Body of pancreas (tissue), 4 donors: ENCODE measurements around the gene CCDC78. TPM values are rescaled to one million over a fixed set of nuclear protein-coding genes. Genes with fewer than 3 reads are reported as not detected.
A peak's percentile ranks its signal among the peaks of the same experiment; 100 is the strongest.

ENCODE experiments used
- ATAC-seq: fragments of 150-250 bp; one replicate; pipeline ENCODE4 v1.9.1; 2016
- DNase-seq, 4 donors: peaks; one replicate each; pipeline ENCODE4 v3.0.0-alpha.2; 2019
- H3K27ac ChIP-seq, 4 donors: fragments of 200-600 bp; sonication (generic); 1 replicate in 3 of 4; 2 replicates in 1 of 4; pipeline versions ENCODE4 v1.5.1 to v1.6.1; 2016 to 2019; ENCODE audit warnings: mild to moderate bottlenecking in 1 of 4, mixed read lengths in 1 of 4, moderate library complexity in 1 of 4
- H3K27me3 ChIP-seq, 2 donors: fragments of 200-600 bp; sonication (generic); one replicate each; pipeline ENCODE4 v1.6.0; 2016; ENCODE audit warnings: mild to moderate bottlenecking in 1 of 2
- H3K36me3 ChIP-seq, 2 donors: fragments of 200-600 bp; sonication (generic); replicated peaks in 1 of 2; 2 replicates each; pipeline ENCODE4 v1.5.1; 2016; ENCODE audit warnings: low read depth in 2 of 2; ENCODE audit not compliant: insufficient read depth in 1 of 2
- H3K4me1 ChIP-seq: fragments of 200-600 bp; sonication (generic); one replicate; pipeline ENCODE4 v1.6.0; 2016
- H3K4me3 ChIP-seq, 2 donors: fragments of 200-600 bp; sonication (generic); 1 replicate in 1 of 2; 2 replicates in 1 of 2; pipeline ENCODE4 v1.5.1; 2016 to 2019
- H3K9me3 ChIP-seq, 3 donors: fragments of 200-600 bp; sonication (generic); 1 replicate in 2 of 3; 2 replicates in 1 of 3; pipeline ENCODE4 v1.5.1; 2016
- POLR2A ChIP-seq, 3 donors: fragments of 450-650 bp; IDR thresholded peaks; one replicate each; pipeline ENCODE4 v1.6.1; 2016; ENCODE audit warnings: antibody characterized with exemption in 3 of 3, mild to moderate bottlenecking in 2 of 3
- WGBS, 2 donors: methylation state at CpG; one replicate each; pipeline ENCODE4 v1.1.5; 2017; 5-methylcytosine and 5-hydroxymethylcytosine counted together
- intact Hi-C: fragments of 100-400 bp; cut with DNase I; formaldehyde crosslinking; loops from one replicate; pipeline ENCODE4 v1.15.1; 2023
- total RNA-seq, 2 donors: library from RNA; depleted of rRNA; stranded (reverse); fragments of >200 nt; gene quantifications; one replicate each; pipeline ENCODE4 v1.1.0, GENCODE V29; 2016
- TF ChIP-seq, protein P1 (sequence below), 7 experiments: fragments of 450-650 bp in 4 of 7; fragments of 200-600 bp in 3 of 7; sonication (generic) in 3 of 7; IDR thresholded peaks; one replicate each; pipeline ENCODE4 v1.5.1; 2016 to 2019; ENCODE audit warnings: antibody characterized with exemption in 7 of 7

Gene CCDC78
- total RNA-seq, 2 donors from 2014 or later = not detected

GRCh38 chr16:741986-742629 lies 15.9 kb upstream of the CCDC78 start:
- ATAC-seq (no peak), DNase-seq (no peak)
- no peak for TF ChIP-seq POLR2A (IDR thresholded peaks at IDR 0.05)
- TF ChIP-seq, protein P1, sequence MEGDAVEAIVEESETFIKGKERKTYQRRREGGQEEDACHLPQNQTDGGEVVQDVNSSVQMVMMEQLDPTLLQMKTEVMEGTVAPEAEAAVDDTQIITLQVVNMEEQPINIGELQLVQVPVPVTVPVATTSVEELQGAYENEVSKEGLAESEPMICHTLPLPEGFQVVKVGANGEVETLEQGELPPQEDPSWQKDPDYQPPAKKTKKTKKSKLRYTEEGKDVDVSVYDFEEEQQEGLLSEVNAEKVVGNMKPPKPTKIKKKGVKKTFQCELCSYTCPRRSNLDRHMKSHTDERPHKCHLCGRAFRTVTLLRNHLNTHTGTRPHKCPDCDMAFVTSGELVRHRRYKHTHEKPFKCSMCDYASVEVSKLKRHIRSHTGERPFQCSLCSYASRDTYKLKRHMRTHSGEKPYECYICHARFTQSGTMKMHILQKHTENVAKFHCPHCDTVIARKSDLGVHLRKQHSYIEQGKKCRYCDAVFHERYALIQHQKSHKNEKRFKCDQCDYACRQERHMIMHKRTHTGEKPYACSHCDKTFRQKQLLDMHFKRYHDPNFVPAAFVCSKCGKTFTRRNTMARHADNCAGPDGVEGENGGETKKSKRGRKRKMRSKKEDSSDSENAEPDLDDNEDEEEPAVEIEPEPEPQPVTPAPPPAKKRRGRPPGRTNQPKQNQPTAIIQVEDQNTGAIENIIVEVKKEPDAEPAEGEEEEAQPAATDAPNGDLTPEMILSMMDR (IDR thresholded peaks at IDR 0.05) = no peak
- H3K4me3 ChIP-seq = no peak overlapping the region
- intact Hi-C loops = no loop called here
- 76 to 80% methylated on average over 13 to 15 of the region's 15 CpGs for WGBS, 2 donors
- no peaks in the 10 kb centered on the region for H3K27me3 ChIP-seq
- H3K27ac ChIP-seq = no peak overlapping the region
- no peaks in the 10 kb centered on the region for H3K9me3 ChIP-seq
- H3K36me3 ChIP-seq = no peaks in the 10 kb centered on the region
- peaks cover 21% of the 10 kb centered on the region for H3K4me1 ChIP-seq

DNA sequence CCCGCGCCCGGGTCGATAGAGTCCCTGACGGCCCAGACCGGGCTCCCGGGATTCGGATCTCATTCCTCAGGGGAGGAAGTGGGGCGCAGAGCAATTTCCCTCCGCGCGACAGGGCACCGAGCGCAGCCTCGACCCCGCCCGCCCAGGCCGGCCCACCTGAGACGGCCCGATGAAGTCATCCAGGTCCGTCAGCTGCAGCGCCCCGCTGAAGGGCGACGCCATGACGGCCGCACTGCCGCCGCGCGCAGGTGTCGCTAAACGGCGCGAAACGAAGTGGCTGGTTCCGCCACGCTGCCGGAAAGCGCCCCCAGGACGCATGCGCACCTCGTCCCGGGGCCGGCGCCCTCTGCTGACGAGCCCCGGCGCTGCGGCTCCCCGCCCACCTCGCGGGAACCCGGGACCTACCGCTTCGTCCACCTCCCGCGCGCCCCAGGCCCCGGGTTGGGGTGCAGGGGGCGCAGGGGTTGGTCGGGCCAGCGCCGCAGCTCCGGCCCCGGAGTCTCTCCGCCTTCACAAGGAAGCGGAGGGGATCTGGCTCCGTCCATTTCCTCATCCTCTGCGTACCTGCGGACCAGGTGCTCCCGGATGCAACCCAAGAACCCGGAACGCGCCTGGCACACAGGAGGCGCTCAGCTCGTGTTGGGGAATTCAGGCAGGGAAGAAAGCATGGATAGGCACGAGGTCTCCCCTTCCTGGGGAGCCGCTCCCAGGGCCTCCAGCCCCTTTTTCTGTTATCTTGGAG lies 14.7 kb upstream of the CCDC78 start, which contains the start of gene CIAO3:
TSS of gene CIAO3 (minus strand) at position 234 of the 742 bp plus-strand sequence. CDS start at position 222, 12 bp downstream.
- intact Hi-C loops = no loop called here
- ATAC-seq (peak; percentile 97), DNase-seq (peak; percentile 91 to 93 (median 92))
- Histone ChIP-seq H3K4me1 (peaks cover 21% of the 10 kb centered on the region), H3K27me3 (no peaks in the 10 kb centered on the region), H3K36me3 (peaks cover 0 to 7% of the 10 kb centered on the region in 2 donors), H3K9me3 (no peaks in the 10 kb centered on the region), H3K4me3 (peak within 1 kb of the TSS; percentile 85), H3K27ac (peak within 1 kb of the TSS; percentile 56 to 86 (median 74))
- TF ChIP-seq, protein P1 (IDR thresholded peaks at IDR 0.05) = peak; percentile 88 to 98 (median 91)
- TF ChIP-seq POLR2A (IDR thresholded peaks at IDR 0.05) = peak; percentile 49 to 82 (median 76)
- WGBS, 2 donors = 0 to 1% methylated on average over 13 to 66 of the region's 79 CpGs

GRCh38 chr16:740459-740763 lies 14.2 kb upstream of the CCDC78 start:
- Histone ChIP-seq H3K4me1 (peaks cover 21% of the 10 kb centered on the region), H3K4me3 (peak overlapping the region; percentile 85), H3K9me3 (no peaks in the 10 kb centered on the region), H3K27ac (peak overlapping the region in 3 of 4 donors; percentile 72 to 86 (median 77)), H3K36me3 (peaks cover 0 to 7% of the 10 kb centered on the region in 2 donors), H3K27me3 (no peaks in the 10 kb centered on the region)
- DNase-seq (no peak), ATAC-seq (peak; percentile 8)
- intact Hi-C loops = no loop called here
- TF ChIP-seq POLR2A (IDR thresholded peaks at IDR 0.05) = no peak
- TF ChIP-seq, protein P1 (IDR thresholded peaks at IDR 0.05) = no peak
- WGBS, 2 donors = 1% methylated on average over 22 of the region's 22 CpGs; no CpG with 5 or more reads in 1 of the 2 donors

- ATAC-seq (no peak), DNase-seq (no peak)
- Histone ChIP-seq H3K9me3 (no peaks in the 10 kb centered on the region), H3K4me1 (peaks cover 21% of the 10 kb centered on the region), H3K36me3 (peaks cover 0 to 7% of the 10 kb centered on the region in 2 donors), H3K27ac (peak overlapping the region in 1 of 4 donors; percentile 72), H3K27me3 (no peaks in the 10 kb centered on the region), H3K4me3 (peak overlapping the region; percentile 85)
- TF ChIP-seq POLR2A (IDR thresholded peaks at IDR 0.05) = no peak
- 41 to 89% methylated on average over 8 to 38 of the region's 38 CpGs for whole genome bisulfite sequencing, 2 donors
- intact Hi-C loops = no loop called here
Measured at GRCh38 chr16:739560-740458, 13.6 kb upstream of the CCDC78 start.
